Ovary (tissue), 9 donors: ENCODE results near the gene ERN1. TPM values are rescaled to one million over a fixed set of nuclear protein-coding genes. Genes with fewer than 3 reads are reported as not detected.

Experiments
- DNase-seq, 5 donors: peaks; one replicate each; pipeline ENCODE4 v3.0.0-alpha.2; 2019 to 2020
- H3K27ac ChIP-seq, 2 donors: fragments of 200-600 bp; one replicate each; pipeline versions ENCODE4 v1.5.1 to v1.8.0; 2019 to 2022
- H3K27me3 ChIP-seq: fragments of 200-600 bp; one replicate; pipeline ENCODE4 v1.8.0; 2022
- H3K36me3 ChIP-seq: fragments of 200-600 bp; sonication (generic); one replicate; pipeline ENCODE4 v1.5.1; 2019
- H3K4me1 ChIP-seq: one replicate; pipeline ENCODE4 v1.8.1; 2013; ENCODE audit warnings: mild to moderate bottlenecking, moderate library complexity; ENCODE audit not compliant: insufficient read depth
- H3K4me3 ChIP-seq: fragments of 200-600 bp; sonication (generic); one replicate; pipeline ENCODE4 v1.5.1; 2017
- H3K9me3 ChIP-seq, 2 donors: fragments of 200-600 bp in 1 of 2; sonication (generic) in 1 of 2; one replicate each; pipeline versions ENCODE4 v1.5.1 to v1.8.1; 2013 to 2019; ENCODE audit warnings: mild to moderate bottlenecking in 1 of 2, moderate library complexity in 1 of 2
- CTCF ChIP-seq, 3 donors: fragments of 450-650 bp in 2 of 3; fragments of 200-600 bp in 1 of 3; IDR thresholded peaks; one replicate each; pipeline versions ENCODE4 v1.5.1 to v1.8.0; 2016 to 2022; ENCODE audit warnings: antibody characterized with exemption in 3 of 3, mild to moderate bottlenecking in 1 of 3
- EP300 ChIP-seq: sonication (generic); formaldehyde crosslinking; IDR thresholded peaks from one replicate; pipeline ENCODE4 v1.6.1; 2017; ENCODE audit warnings: antibody characterized with exemption
- POLR2A ChIP-seq: fragments of 450-650 bp; IDR thresholded peaks from one replicate; pipeline ENCODE4 v1.6.1; 2017; ENCODE audit warnings: antibody characterized with exemption, mild to moderate bottlenecking, moderate library complexity
- WGBS, 3 donors: extraction: QIAGEN DNeasy Blood & Tissue Kit in 1 of 3; methylation state at CpG; one replicate each; pipeline versions ENCODE4 v1.1.5 to v1.1.7; 2013 to 2017; 5-methylcytosine and 5-hydroxymethylcytosine counted together
- intact Hi-C, 4 donors: fragments of 100-400 bp; cut with DNase I; formaldehyde crosslinking; loops; one replicate each; pipeline versions ENCODE4 v1.11.0 to v1.15.1; 2022 to 2023
- polyA plus RNA-seq, 2 donors: library from polyadenylated mRNA; stranded (reverse); fragments of 200-250 nt in 1 of 2; fragments of 350-450 nt in 1 of 2; fragmentation: Illumina TruSeq in 1 of 2; extraction: RNeasy Lipid Tissue Mini Kit (QIAGEN cat#74804) in 1 of 2; gene quantifications; one replicate each; pipeline ENCODE4 v1.2.3, GENCODE V29; 2013 to 2014
- small RNA-seq: library from RNA; depleted of rRNA; stranded (forward); fragments of <200 nt; gene quantifications from one replicate; pipeline ENCODE3, GENCODE V24; 2016
- total RNA-seq, 7 donors: library from RNA; depleted of rRNA in 2 of 7; stranded (reverse); fragments of >200 nt in 2 of 7; fragmentation: NEBNext Ultra II Directional in 3 of 7; extraction: Animal tissue kit (Norgen Biotek cat#: 25700) in 3 of 7; gene quantifications; one replicate each; pipeline versions ENCODE4 v1.1.0 to v1.2.4, GENCODE V29; 2016 to 2023
- donor health status: DM: no; HTN: no; CAD: no; lungs with moderate emphysema.
- donor health status: DM: no; HTN: no; CAD: no.
- donor health status: Bipolar disorder and iron deficiency.
- donor health status: DM: yes; HTN: yes; CAD: no.
- donor health status: DM: no; HTN: no; CAD: no.
- donor health status: DM: yes; HTN: yes; CAD: no.

ERN1 gene
- total and polyA plus RNA-seq, 9 donors = 8.1 to 73.4 (median 30.4) TPM

DNA sequence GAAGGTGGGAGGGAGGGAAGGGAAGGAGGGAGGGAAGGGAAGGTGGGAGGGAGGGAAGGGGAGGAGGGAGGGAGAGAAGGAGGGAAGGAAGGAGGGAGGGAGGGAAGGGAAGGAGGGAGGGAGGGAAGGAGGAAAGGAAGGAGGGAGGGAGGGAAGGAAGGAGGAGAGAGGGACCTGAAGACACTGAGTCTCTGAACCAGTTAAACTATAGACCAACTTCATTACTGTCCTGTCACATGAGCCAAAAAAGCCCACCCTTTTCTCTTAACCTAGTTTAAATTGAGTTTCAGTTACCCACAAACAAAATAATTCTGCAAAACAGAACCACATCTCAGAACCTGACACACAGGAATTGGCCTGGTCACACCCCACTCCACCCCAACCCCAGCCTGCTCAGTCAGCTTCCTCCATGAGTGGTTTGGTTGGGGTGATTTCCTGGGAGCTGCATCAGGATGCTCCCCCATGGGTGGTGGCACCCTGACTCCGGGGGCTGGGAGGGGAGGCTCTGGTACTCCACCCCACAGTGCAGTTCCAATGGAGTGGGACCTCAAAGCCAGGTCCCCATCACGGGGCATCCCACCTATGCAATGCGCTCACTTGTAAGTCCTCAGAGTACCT, 136.5 kb downstream of the ERN1 start:
- intact Hi-C loops = no loop called here
- WGBS, 3 donors = 77 to 90% (median 80%) methylated on average over 3 of the region's 3 CpGs
- no peaks in the 10 kb centered on the region for H3K9me3 ChIP-seq
- H3K4me1 ChIP-seq = peaks cover 5% of the 10 kb centered on the region
- no peak overlapping the region for H3K27ac ChIP-seq
- H3K36me3 ChIP-seq = no peaks in the 10 kb centered on the region
- H3K27me3 ChIP-seq = no peaks in the 10 kb centered on the region
- no peak overlapping the region for H3K4me3 ChIP-seq
- no peak for DNase-seq
- no peak for TF ChIP-seq EP300
- no peak for TF ChIP-seq CTCF (IDR thresholded peaks at IDR 0.05)
- TF ChIP-seq POLR2A = no peak

- H3K27ac ChIP-seq = no peak overlapping the region
- no peak for DNase-seq
Measured at GRCh38 chr17:63991611-63992010, 138.3 kb downstream of the ERN1 start.

DNA sequence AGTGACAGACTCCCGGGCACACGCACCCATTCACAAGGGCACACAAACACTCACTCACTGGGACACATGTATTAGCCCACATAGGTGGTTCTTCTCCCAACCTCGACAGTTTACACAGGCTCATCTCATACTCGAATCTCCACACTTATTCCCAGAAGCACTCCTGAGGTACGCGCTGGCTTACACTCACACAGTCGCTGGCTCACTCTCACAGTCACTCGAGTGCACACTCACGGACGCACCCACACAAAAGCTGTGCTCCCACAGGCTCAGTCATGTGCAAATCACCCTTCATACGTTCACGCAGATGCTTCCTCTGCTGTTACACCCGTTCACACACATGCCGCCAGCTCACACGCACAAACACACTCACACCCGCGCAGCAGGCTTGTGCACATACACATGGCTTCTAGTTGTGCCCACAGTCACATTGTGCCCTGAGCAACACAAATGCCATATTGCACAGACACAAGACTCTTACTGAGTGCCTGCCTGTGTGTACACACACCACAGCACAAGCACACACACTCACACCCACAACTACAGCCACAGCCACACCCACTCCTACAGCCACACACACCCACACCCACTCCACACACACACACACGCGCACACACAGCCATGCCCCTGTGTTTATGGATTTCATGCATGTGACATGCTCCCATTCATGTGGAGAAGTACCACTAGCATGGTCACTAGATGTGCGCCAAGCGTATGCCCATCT, 140.2 kb downstream of the ERN1 start:
- intact Hi-C loops = no loop called here
- Histone ChIP-seq H3K4me3 (no peak overlapping the region), H3K36me3 (no peaks in the 10 kb centered on the region), H3K9me3 (no peaks in the 10 kb centered on the region), H3K27me3 (no peaks in the 10 kb centered on the region), H3K27ac (no peak overlapping the region), H3K4me1 (peaks cover 9% of the 10 kb centered on the region)
- TF ChIP-seq EP300 = no peak
- no peak for TF ChIP-seq CTCF (IDR thresholded peaks at IDR 0.05)
- TF ChIP-seq POLR2A = no peak
- WGBS, 3 donors = 87 to 92% (median 89%) methylated on average over 21 of the region's 21 CpGs
- peak in 1 of 5 donors; percentile 32 for DNase-seq

More at GRCh38 chr17:63991611-63992010, 138.3 kb downstream of the ERN1 start:
- Histone ChIP-seq H3K9me3 (no peaks in the 10 kb centered on the region), H3K36me3 (no peaks in the 10 kb centered on the region), H3K27me3 (no peaks in the 10 kb centered on the region), H3K4me3 (no peak overlapping the region), H3K4me1 (peaks cover 9% of the 10 kb centered on the region)
- intact Hi-C loops = no loop called here
- no peak for TF ChIP-seq POLR2A
- no peak for TF ChIP-seq EP300
- no peak for TF ChIP-seq CTCF (IDR thresholded peaks at IDR 0.05)
- whole genome bisulfite sequencing, 3 donors = 79 to 87% (median 87%) methylated on average over 11 of the region's 11 CpGs

Small RNA genes lying within 50 kb of the gene (small RNA-seq; reads per million reads assigned to genes)
- 169,196 reads per million, percentile 100 among the genes with 10 or more reads in this experiment for gene SNORD104

Other genes with a start within 250 kb of the ERN1 start
- not detected for gene GH2, start 248.2 kb downstream of the ERN1 start, total RNA-seq
- not detected for gene GH2, start 248.2 kb downstream of the ERN1 start, polyA plus RNA-seq
- gene CSH1, start 233.6 kb downstream of the ERN1 start, total RNA-seq = not detected
- gene CSH1, start 233.6 kb downstream of the ERN1 start, polyA plus RNA-seq = not detected
- not detected for gene CSHL1, start 218.9 kb downstream of the ERN1 start, total RNA-seq
- gene CSHL1, start 218.9 kb downstream of the ERN1 start, polyA plus RNA-seq = not detected
- gene GH1, start 211.3 kb downstream of the ERN1 start, total RNA-seq = not detected
- gene GH1, start 211.3 kb downstream of the ERN1 start, polyA plus RNA-seq = not detected
- 1 to 10 TPM in 3 of 7 donors, under 1 TPM in 4; 0.48 to 2.0 (median 0.92) TPM for gene CD79B, start 197.8 kb downstream of the ERN1 start, total RNA-seq
- gene CD79B, start 197.8 kb downstream of the ERN1 start, polyA plus RNA-seq = 1 to 10 TPM in 1 of 2 donors, under 1 TPM in 1; 0.77 to 2.0 TPM
- 1 to 10 TPM in 1 of 7 donors, under 1 TPM in 5, not detected in 1; 0.27 to 2.5 (median 0.60) TPM for gene SCN4A, start 157.2 kb downstream of the ERN1 start, total RNA-seq
- under 1 TPM; 0.67 to 0.75 TPM for gene SCN4A, start 157.2 kb downstream of the ERN1 start, polyA plus RNA-seq
- gene PRR29, start 131.8 kb downstream of the ERN1 start, total RNA-seq = 10 to 100 TPM in 1 of 7 donors, 1 to 10 TPM in 4, under 1 TPM in 1, not detected in 1; 0.20 to 58.5 (median 2.1) TPM
- under 1 TPM; 0.05 to 0.45 TPM for gene PRR29, start 131.8 kb downstream of the ERN1 start, polyA plus RNA-seq
- 10 to 100 TPM in 5 of 7 donors, 1 to 10 TPM in 2; 6.8 to 29.0 (median 17.4) TPM for gene ICAM2, start 109.5 kb downstream of the ERN1 start, total RNA-seq
- 10 to 100 TPM; 25.1 to 34.2 TPM for gene ICAM2, start 109.5 kb downstream of the ERN1 start, polyA plus RNA-seq
- gene TEX2, start 133.1 kb upstream of the ERN1 start, total RNA-seq = 10 to 100 TPM; 20.9 to 36.7 (median 31.7) TPM
- 10 to 100 TPM; 13.9 to 31.4 TPM for gene TEX2, start 133.1 kb upstream of the ERN1 start, polyA plus RNA-seq